Kasumi-1 (cell line): ENCODE data around the gene SCPEP1.

Experiments
- DNase-seq, 2 experiments: peaks; one replicate each; lab custom pipeline; 2025; lab: John Stamatoyannopoulos, UW

SCPEP1 gene

DNA sequence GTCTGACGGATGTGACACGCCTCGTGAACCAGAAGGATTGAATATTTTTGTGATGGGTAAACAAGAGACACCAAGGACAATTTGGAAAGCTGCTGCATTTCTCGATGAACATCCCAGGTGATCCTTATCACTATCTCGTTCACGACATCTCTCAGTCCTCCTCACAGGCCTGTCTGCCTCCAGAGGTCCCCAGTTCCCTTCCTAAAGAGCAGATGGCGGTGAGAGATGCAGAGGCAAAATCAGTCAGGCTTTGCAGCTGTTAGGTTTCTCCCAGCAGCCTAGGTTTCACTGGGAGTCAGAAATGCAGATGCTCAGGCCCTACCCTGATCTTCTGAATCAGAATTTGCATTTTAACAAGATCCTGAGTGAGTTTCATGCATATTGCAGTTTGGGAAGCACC lies 23.6 kb downstream of the SCPEP1 start:
- DNase-seq: no peak

- no peak for DNase-seq
Observed at GRCh38 chr17:57002904-57003303, 25.0 kb downstream of the SCPEP1 start.

GRCh38 chr17:57004944-57005579 lies 27.1 kb downstream of the SCPEP1 start:
- peak; percentile 86 to 90 for DNase-seq

DNA sequence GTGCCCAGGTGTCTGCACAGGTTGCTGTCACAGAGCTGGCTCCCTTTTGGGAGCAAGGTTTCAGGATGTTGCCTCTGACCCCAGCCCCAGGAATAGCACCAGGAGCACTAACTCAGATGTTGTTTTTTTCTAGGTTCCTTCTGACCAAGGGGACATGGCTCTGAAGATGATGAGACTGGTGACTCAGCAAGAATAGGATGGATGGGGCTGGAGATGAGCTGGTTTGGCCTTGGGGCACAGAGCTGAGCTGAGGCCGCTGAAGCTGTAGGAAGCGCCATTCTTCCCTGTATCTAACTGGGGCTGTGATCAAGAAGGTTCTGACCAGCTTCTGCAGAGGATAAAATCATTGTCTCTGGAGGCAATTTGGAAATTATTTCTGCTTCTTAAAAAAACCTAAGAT lies 28.1 kb downstream of the SCPEP1 start:
- no peak for DNase-seq

GRCh38 chr17:57008958-57009357 lies 31.0 kb downstream of the SCPEP1 start:
- no peak for DNase-seq

DNA sequence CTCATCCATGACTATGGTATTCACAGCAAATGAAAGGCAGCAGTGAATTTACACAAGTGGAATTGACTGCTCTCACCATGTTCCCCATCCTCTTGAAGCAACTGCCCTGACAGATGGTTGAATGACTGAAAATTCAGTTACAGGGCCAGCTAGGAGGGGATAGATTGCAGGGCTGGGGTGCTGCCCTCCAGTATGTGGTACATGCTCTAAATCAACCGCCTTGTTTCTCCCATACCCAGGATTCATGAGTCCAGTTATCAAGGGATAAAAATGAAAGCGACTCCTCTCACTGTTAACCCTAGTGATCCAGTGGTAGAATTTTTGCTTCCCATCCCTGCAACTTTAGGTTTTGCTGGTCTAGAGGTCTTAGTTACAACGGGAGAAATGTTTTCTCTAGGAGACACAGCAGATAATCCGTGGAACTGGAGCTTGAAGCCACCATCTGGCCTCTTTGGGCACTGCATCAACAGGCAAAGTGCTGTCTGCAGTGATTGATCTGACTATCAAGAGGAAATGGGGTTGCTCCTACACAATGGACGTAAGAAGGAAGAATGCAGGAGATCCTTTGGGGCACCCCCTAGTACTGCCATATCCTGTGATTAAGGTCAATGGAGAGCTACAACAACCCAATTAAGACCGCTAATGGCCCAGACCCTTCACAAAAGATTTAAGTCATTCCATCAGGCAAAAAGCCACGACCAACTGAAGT lies 32.0 kb downstream of the SCPEP1 start:
- DNase-seq: peak; percentile 68 to 79

GRCh38 chr17:57010487-57010886 lies 32.6 kb downstream of the SCPEP1 start:
- no peak for DNase-seq

DNA sequence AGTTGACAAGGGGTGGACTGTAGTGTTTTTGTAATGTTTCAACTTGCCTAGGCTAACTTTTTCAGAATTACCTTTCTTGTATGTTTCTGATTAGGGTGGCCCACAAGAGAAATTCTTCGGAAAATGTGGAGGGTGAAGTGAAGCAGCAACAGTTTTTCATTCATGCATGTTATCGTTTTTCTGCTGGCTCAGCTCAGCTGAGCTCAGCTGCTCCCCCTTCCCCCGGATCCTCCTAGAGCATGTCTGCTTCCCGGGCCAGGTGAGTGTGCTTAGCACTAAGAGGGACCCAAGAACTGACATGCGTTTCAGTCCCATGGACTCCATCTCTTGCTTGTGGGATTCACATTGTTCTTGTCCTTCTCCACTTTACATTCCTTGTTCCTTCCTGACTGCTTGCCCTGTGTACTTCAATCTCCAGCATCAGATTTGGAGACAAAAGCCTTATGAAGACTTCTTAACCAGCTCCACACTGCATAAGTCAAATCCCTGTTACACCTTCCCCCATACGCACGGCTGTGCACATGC lies 33.6 kb downstream of the SCPEP1 start:
- no peak for DNase-seq

DNA sequence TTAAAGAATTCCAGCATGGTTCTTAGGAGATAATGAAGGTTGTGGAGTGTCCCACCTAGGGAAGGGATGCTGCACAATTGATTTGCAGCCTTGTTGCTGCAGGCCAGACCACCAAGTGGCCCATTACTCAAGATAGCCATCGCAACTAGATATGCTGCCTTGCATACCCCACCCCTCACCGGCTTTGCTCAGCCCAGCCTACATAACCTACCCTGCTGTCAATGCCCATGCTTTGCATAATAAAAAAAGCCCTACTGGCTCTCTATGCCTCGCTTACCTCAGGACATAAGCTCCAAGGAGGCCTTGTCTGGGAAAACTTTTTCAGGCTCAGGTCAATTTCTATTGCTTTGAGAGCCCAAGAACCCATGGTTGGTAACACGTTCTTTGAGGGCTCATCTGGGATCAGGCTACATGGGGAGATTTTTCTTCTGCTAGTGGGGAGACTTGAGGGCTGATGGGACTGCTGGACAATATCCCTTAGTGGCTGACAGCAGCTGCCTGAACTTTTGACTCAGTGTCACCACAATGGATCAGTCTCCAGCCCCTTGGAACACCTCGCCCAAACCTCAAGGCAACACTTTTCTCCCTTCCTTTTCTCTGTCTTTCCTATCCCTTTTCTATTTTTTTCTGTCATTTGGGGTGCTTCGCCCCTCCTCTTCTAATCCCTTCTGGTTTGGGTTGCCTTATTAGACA lies 38.3 kb downstream of the SCPEP1 start:
- DNase-seq: no peak

DNA sequence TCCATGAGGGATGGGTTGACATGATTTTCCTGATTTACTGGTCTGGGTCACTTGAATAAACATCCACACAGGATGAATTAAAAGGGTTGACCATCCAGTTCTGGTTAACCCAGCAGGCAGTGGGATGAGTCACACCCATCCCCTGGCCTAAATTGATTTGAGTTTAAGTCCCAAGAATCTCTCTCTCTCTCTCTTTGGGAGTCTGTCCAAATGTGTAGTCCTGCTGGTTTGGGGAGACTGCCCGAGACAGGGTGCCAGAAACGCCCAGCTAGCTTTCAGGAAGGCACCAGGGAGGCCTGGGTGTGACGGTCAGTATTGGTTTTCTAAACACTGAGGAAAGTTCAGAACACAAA lies 38.8 kb downstream of the SCPEP1 start:
- no peak for DNase-seq

- no peak for DNase-seq
Observed at GRCh38 chr17:57017625-57018024, 39.7 kb downstream of the SCPEP1 start.

- no peak for DNase-seq
Observed at GRCh38 chr17:57020208-57020607, 42.3 kb downstream of the SCPEP1 start.

- DNase-seq: no peak
Observed at GRCh38 chr17:57021226-57021940, 43.5 kb downstream of the SCPEP1 start.

- no peak for DNase-seq
Observed at GRCh38 chr17:57025876-57026275, 47.9 kb downstream of the SCPEP1 start.

DNA sequence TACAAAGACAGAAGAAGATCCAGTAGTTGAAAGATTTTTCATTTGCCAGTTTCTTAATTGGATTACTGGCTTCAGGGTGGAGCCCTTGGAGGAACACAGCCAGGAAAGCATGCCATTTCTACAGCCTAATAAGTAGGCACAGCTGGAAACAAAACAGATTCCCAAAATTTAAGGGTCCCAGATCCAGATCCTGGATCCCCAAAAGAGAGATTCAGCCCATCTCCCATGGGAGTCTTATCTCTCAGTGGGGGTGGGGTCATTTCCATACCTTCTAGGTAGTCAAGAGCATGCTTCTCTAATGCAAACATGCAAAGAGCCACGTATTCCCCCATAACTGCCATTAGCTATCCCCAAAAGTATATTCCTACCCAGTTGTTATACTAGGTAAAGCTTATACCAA lies 49.9 kb downstream of the SCPEP1 start:
- no peak for DNase-seq

DNA sequence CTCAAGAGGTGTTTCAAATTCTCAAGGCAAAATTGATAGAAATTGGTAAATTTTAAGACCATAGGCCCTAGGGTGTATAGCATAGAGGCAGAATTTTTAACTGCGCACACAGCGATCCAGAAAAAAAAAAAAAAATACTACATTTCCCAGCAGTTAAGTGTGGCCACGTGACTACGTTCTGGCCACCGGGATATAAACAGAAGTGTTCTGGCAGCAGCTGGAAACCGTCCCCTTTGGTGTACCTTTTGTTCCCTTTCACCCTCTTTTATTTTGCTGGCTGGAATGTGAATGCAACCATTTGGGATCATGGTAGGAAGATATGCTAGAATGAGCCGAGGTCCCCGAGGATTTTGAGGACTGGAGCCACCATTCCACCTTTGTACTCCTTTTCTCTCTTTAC lies 54.4 kb downstream of the SCPEP1 start:
- no peak for DNase-seq

GRCh38 chr17:57033296-57033695 lies 55.4 kb downstream of the SCPEP1 start:
- no peak for DNase-seq

- no peak for DNase-seq
Observed at GRCh38 chr17:57034807-57035754, 57.1 kb downstream of the SCPEP1 start.

GRCh38 chr17:57035971-57036481 lies 58.1 kb downstream of the SCPEP1 start:
- DNase-seq: no peak

- no peak for DNase-seq
Observed at GRCh38 chr17:57037411-57037810, 59.5 kb downstream of the SCPEP1 start.

DNA sequence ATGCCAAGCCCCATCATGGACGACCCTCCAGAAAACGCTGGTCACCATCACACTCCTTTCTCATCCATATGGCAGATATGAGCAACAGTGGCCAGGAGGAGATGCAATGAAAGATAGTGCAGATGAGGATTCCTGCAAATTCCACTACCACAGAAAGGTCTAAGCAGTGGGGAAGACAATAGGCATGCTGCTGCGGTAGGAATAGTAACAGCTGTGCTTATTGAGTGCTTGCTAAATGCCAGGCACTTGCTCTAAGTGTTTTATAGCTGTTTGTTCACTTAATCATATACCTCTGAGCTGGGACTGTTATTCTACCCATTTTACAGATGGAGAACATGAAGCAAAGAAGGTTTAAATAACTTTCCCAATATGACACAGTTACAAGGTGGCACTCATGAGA lies 60.6 kb downstream of the SCPEP1 start:
- no peak for DNase-seq
